Smooth muscle cell (in vitro differentiated cells): ENCODE results near the gene XAF1. TPM values are rescaled to one million over a fixed set of nuclear protein-coding genes. Genes with fewer than 3 reads are reported as not detected.

Experiments
- DNase-seq: peaks from one replicate; lab custom pipeline; 2025; ENCODE audit not compliant: unreplicated experiment; lab: John Stamatoyannopoulos, UW
- H2AFZ ChIP-seq: fragments of 200-600 bp; sonication (generic); 2 replicates; pipeline ENCODE4 v1.6.0; 2016; ENCODE audit warnings: antibody characterized with exemption, low read depth, mild to moderate bottlenecking
- H3F3A ChIP-seq: fragments of 200-600 bp; sonication (generic); 2 replicates; pipeline ENCODE4 v1.6.0; 2017; ENCODE audit warnings: antibody characterized with exemption, low read depth
- H3K27ac ChIP-seq: fragments of 200-600 bp; sonication (generic); 2 replicates; pipeline ENCODE4 v1.5.1; 2016; ENCODE audit warnings: low read depth, mild to moderate bottlenecking
- H3K27me3 ChIP-seq: fragments of 200-600 bp; sonication (generic); 2 replicates; pipeline ENCODE4 v1.6.1; 2016; ENCODE audit warnings: low read depth, mild to moderate bottlenecking
- H3K36me3 ChIP-seq: fragments of 200-600 bp; sonication (generic); 2 replicates; pipeline ENCODE4 v1.5.1; 2016; ENCODE audit warnings: low read depth
- H3K4me1 ChIP-seq: fragments of 200-600 bp; sonication (generic); 2 replicates; pipeline ENCODE4 v1.5.1; 2016; ENCODE audit warnings: low read depth
- H3K4me2 ChIP-seq: fragments of 200-600 bp; sonication (generic); 2 replicates; pipeline ENCODE4 v1.6.0; 2016; ENCODE audit warnings: mild to moderate bottlenecking
- H3K4me3 ChIP-seq: fragments of 200-600 bp; sonication (generic); 2 replicates; pipeline ENCODE4 v1.5.1; 2016; ENCODE audit warnings: mild to moderate bottlenecking
- H3K79me2 ChIP-seq: fragments of 200-600 bp; sonication (generic); 2 replicates; pipeline ENCODE4 v1.6.0; 2016; ENCODE audit warnings: low read depth, mild to moderate bottlenecking
- H3K9ac ChIP-seq: fragments of 200-600 bp; sonication (generic); 2 replicates; pipeline ENCODE4 v1.6.0; 2016; ENCODE audit warnings: low read depth
- H3K9me3 ChIP-seq: fragments of 200-600 bp; sonication (generic); replicated peaks from 2 replicates; pipeline ENCODE4 v1.5.1; 2016; ENCODE audit warnings: low read depth
- H4K20me1 ChIP-seq: fragments of 200-600 bp; sonication (generic); 2 replicates; pipeline ENCODE4 v1.6.0; 2016; ENCODE audit warnings: low read depth
- WGBS: methylation state at CpG from one replicate; pipeline ENCODE4 v1.1.7; 2016; ENCODE audit warnings: low lambda C conversion rate; 5-methylcytosine and 5-hydroxymethylcytosine counted together
- polyA plus RNA-seq: library from polyadenylated mRNA; unstranded; fragments of >200 nt; fragmentation: Nextera tagmentation; extraction: Ambion mirVana; gene quantifications from 2 replicates; pipeline ENCODE4 v1.2.1, GENCODE V29; 2016
- total RNA-seq: library from RNA; depleted of rRNA; stranded (reverse); fragments of >200 nt; gene quantifications from 2 replicates; pipeline ENCODE4 v1.2.3, GENCODE V29; 2014
- TF ChIP-seq, protein P1 (sequence below): fragments of 200-600 bp; sonication (generic); IDR thresholded peaks from 2 replicates; pipeline ENCODE4 v1.5.1; 2017; ENCODE audit warnings: borderline replicate concordance, mild to moderate bottlenecking, antibody characterized with exemption; ENCODE audit not compliant: insufficient read depth, poor library complexity, severe bottlenecking

XAF1 gene
- total and polyA plus RNA-seq, 2 experiments from 2014 or later = 3.1 to 3.9 TPM

GRCh38 chr17:6786618-6787017 lies 30.8 kb downstream of the XAF1 start:
- H3K36me3 ChIP-seq = no peaks in the 10 kb centered on the region
- no peaks in the 10 kb centered on the region for H3K9me3 ChIP-seq
- H3K27ac ChIP-seq = no peak overlapping the region
- H3K4me2 ChIP-seq = no peak overlapping the region
- H3K9ac ChIP-seq = no peak overlapping the region
- H3F3A ChIP-seq = no peaks in the 10 kb centered on the region
- H3K79me2 ChIP-seq = no peaks in the 10 kb centered on the region
- no peak for DNase-seq
- WGBS = 57% methylated on average over 8 of the region's 8 CpGs
- H3K4me1 ChIP-seq = no peaks in the 10 kb centered on the region
- H2AFZ ChIP-seq = no peak overlapping the region
- H3K4me3 ChIP-seq = no peak overlapping the region
- TF ChIP-seq, protein P1, sequence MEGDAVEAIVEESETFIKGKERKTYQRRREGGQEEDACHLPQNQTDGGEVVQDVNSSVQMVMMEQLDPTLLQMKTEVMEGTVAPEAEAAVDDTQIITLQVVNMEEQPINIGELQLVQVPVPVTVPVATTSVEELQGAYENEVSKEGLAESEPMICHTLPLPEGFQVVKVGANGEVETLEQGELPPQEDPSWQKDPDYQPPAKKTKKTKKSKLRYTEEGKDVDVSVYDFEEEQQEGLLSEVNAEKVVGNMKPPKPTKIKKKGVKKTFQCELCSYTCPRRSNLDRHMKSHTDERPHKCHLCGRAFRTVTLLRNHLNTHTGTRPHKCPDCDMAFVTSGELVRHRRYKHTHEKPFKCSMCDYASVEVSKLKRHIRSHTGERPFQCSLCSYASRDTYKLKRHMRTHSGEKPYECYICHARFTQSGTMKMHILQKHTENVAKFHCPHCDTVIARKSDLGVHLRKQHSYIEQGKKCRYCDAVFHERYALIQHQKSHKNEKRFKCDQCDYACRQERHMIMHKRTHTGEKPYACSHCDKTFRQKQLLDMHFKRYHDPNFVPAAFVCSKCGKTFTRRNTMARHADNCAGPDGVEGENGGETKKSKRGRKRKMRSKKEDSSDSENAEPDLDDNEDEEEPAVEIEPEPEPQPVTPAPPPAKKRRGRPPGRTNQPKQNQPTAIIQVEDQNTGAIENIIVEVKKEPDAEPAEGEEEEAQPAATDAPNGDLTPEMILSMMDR = no peak
- H4K20me1 ChIP-seq = no peaks in the 10 kb centered on the region
- H3K27me3 ChIP-seq = peaks cover 46% of the 10 kb centered on the region

- no peaks in the 10 kb centered on the region for H3K9me3 ChIP-seq
- DNase-seq = no peak
- TF ChIP-seq, protein P1 = no peak
- no peak overlapping the region for H3K4me2 ChIP-seq
- H3K36me3 ChIP-seq = no peaks in the 10 kb centered on the region
- no peak overlapping the region for H2AFZ ChIP-seq
- H3K4me1 ChIP-seq = no peaks in the 10 kb centered on the region
- no peak overlapping the region for H3K27ac ChIP-seq
- no peak overlapping the region for H3K4me3 ChIP-seq
- H3K79me2 ChIP-seq = no peaks in the 10 kb centered on the region
- peaks cover 52% of the 10 kb centered on the region for H3K27me3 ChIP-seq
- H4K20me1 ChIP-seq = no peaks in the 10 kb centered on the region
- H3K9ac ChIP-seq = no peak overlapping the region
- WGBS = 87% methylated on average over 10 of the region's 10 CpGs
- no peaks in the 10 kb centered on the region for H3F3A ChIP-seq
Measured at GRCh38 chr17:6787081-6787693, 31.3 kb downstream of the XAF1 start.

DNA sequence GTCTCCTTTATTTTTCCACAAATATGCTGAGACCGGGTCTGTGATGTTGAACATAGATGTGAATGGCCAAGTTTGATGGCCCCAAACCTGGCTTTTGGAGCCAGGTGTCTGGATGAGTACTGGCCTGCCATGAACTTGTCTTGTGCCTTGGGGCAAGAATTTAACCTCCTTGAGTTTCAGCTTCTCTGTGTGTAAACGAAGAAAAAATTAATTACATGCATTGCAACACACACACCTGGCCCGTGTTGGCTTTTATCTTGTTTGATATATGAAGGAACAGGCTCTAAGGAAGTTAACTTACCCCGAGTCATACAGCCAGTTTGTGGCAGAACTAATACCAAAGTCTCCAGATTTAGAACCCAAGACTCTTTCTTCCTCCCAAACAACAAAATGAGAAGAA lies 33.3 kb downstream of the XAF1 start:
- Histone ChIP-seq H3F3A (no peaks in the 10 kb centered on the region), H3K27ac (no peak overlapping the region), H4K20me1 (no peaks in the 10 kb centered on the region), H3K4me3 (no peak overlapping the region), H3K36me3 (no peaks in the 10 kb centered on the region), H3K4me1 (no peaks in the 10 kb centered on the region), H3K9ac (no peak overlapping the region), H2AFZ (no peak overlapping the region), H3K4me2 (no peak overlapping the region), H3K79me2 (no peaks in the 10 kb centered on the region), H3K9me3 (no peaks in the 10 kb centered on the region), H3K27me3 (peaks cover 52% of the 10 kb centered on the region)
- 78% methylated on average over 4 of the region's 4 CpGs for WGBS
- TF ChIP-seq, protein P1 = no peak
- DNase-seq = no peak
